ENCODE measurements around the gene CCDC137. TPM values are rescaled to one million over a fixed set of nuclear protein-coding genes. Genes with fewer than 3 reads are reported as not detected.

Gene CCDC137
- total RNA-seq, 2 experiments from 2014 or later: 30.8 to 32.3 TPM

DNA sequence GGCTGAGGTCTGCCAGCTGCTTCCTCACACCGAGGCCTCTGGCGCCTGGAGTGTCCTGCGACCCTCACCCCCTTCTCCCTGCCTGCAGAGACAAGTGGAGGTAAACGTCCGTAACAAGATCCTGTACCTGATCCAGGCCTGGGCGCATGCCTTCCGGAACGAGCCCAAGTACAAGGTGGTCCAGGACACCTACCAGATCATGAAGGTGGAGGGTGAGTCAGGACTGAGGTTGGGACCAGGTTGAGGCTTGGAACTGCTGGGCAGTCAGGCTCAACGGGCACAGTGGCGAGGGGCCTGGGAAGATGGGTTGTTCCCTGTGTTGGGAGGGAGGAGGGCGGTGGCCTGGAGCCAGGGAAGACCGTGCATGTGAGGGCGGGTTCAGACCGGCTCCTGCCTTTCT lies 22.1 kb downstream of the CCDC137 start:
- intact Hi-C loops (cut with micrococcal nuclease): no loop called here
- Mint-ChIP-seq H3K9me3 (no peaks in the 10 kb centered on the region), H3K36me3 (ENCODE audit: low read depth) (peaks cover 31% of the 10 kb centered on the region), H3K27ac (no peak overlapping the region), H3K27me3 (ENCODE audit: low read depth) (no peaks in the 10 kb centered on the region), H3K4me1 (ENCODE audit: low read depth) (peaks cover 35% of the 10 kb centered on the region), H3K4me3 (no peak overlapping the region)
- no peak for DNase-seq
- CTCF ChIA-PET: no interaction called here

DNA sequence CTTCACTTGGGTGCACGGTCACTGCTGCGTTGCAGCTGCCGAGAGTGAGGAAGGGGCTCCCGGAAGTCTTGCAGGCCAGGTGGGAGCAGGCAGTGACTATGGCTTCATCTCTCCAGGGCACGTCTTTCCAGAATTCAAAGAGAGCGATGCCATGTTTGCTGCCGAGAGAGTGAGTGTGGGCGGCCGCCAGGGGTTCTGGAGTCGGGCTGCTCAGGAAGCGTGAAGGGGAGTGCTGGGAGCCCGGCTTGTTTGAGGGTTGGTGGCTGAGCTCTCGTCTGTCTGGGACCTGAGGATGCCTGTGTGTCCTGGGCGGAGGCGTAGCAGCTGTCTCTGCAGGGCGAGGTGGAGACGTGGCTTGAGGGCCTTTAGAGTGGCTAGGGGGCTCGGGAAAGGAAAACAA lies 23.5 kb downstream of the CCDC137 start:
- no peak overlapping the region for H3K4me3 Mint-ChIP-seq
- H3K9me3 Mint-ChIP-seq: no peaks in the 10 kb centered on the region
- H3K27me3 Mint-ChIP-seq (ENCODE audit: low read depth): no peaks in the 10 kb centered on the region
- CTCF ChIA-PET: no interaction called here
- H3K4me1 Mint-ChIP-seq (ENCODE audit: low read depth): peaks cover 27% of the 10 kb centered on the region
- no peak overlapping the region for H3K27ac Mint-ChIP-seq
- DNase-seq: no peak
- intact Hi-C loops (cut with micrococcal nuclease): no loop called here
- H3K36me3 Mint-ChIP-seq (ENCODE audit: low read depth): peaks cover 26% of the 10 kb centered on the region

DNA sequence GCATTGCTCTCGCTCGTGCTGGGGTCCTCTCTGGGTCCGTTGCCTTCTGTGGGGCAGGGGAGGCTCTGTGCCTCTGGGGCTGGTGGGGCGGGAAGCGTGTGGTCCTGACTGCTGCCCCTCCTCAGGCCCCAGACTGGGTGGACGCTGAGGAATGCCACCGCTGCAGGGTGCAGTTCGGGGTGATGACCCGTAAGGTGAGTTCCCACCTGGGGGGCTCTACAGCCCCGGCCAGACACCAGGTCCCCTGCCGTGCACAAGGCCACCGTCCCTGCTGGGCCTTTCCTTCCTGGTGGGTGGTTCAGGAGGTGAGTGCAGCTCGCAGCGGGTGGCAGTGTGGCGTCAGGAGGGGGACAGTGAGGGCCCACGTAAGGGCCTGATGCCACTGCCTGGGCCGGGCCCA lies 24.0 kb downstream of the CCDC137 start:
- Mint-ChIP-seq H3K27ac (no peak overlapping the region), H3K4me3 (no peak overlapping the region), H3K4me1 (ENCODE audit: low read depth) (peaks cover 22% of the 10 kb centered on the region), H3K9me3 (no peaks in the 10 kb centered on the region), H3K27me3 (ENCODE audit: low read depth) (no peaks in the 10 kb centered on the region), H3K36me3 (ENCODE audit: low read depth) (peaks cover 26% of the 10 kb centered on the region)
- intact Hi-C loops (cut with micrococcal nuclease): no loop called here
- CTCF ChIA-PET: no interaction called here
- no peak for DNase-seq

- no peaks in the 10 kb centered on the region for H3K27me3 Mint-ChIP-seq (ENCODE audit: low read depth)
- intact Hi-C loops (cut with micrococcal nuclease): no loop called here
- H3K9me3 Mint-ChIP-seq: no peaks in the 10 kb centered on the region
- CTCF ChIA-PET: no interaction called here
- H3K27ac Mint-ChIP-seq: no peak overlapping the region
- DNase-seq: no peak
- H3K36me3 Mint-ChIP-seq (ENCODE audit: low read depth): peaks cover 27% of the 10 kb centered on the region
- H3K4me1 Mint-ChIP-seq (ENCODE audit: low read depth): peaks cover 18% of the 10 kb centered on the region
- no peak overlapping the region for H3K4me3 Mint-ChIP-seq
These were observed 24.7 kb downstream of the CCDC137 start for GRCh38 chr17:81691196-81691595.

- CTCF ChIA-PET: interaction anchor here (1.9 kb wide), 1 partner anchor 8 kb away, joined by 5 read pairs; the partner anchor contains the start of genes ARL16 and HGS
- Mint-ChIP-seq H3K36me3 (ENCODE audit: low read depth) (peaks cover 25% of the 10 kb centered on the region), H3K4me1 (ENCODE audit: low read depth) (peaks cover 16% of the 10 kb centered on the region), H3K9me3 (no peaks in the 10 kb centered on the region), H3K4me3 (no peak overlapping the region), H3K27me3 (ENCODE audit: low read depth) (no peaks in the 10 kb centered on the region), H3K27ac (no peak overlapping the region)
- no peak for DNase-seq
- intact Hi-C loops (cut with micrococcal nuclease): no loop called here
These were observed 25.1 kb downstream of the CCDC137 start for GRCh38 chr17:81691608-81692007.

DNA sequence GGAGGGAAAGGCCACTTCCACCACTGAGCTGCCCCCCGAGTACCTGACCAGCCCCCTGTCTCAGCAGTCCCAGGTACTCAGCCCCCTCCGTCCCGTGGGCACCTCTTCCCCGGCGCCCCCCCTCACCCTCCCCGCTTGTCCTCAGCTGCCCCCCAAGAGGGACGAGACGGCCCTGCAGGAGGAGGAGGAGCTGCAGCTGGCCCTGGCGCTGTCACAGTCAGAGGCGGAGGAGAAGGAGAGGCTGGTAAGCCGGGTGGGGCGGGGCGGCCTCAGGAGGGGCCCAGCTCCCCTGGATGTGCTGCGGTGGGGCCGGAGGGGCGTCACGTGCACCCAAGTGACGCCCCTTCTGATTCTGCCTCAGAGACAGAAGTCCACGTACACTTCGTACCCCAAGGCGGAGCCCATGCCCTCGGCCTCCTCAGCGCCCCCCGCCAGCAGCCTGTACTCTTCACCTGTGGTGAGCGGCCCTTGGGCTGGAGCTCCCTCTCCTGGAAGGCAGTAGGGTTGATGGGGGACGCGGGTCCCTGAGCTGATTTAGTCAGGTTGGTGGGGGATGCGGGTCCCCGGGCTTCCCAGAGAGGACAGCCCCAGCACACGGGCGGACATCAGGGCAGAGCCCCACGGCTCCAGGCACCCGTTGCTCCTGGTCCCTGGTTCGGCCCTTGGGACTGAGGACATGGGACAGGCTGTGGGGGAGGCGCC lies 27.1 kb downstream of the CCDC137 start:
- CTCF ChIA-PET: interaction anchor here (1.1 to 1.9 kb wide), 2 partner anchors 10 to 18 kb away, joined by 3 to 5 read pairs; partner anchors contain the start of genes ARL16 and HGS
- Mint-ChIP-seq H3K4me1 (ENCODE audit: low read depth) (peaks cover 6% of the 10 kb centered on the region), H3K27ac (no peak overlapping the region), H3K36me3 (ENCODE audit: low read depth) (peaks cover 26% of the 10 kb centered on the region), H3K4me3 (no peak overlapping the region), H3K9me3 (no peaks in the 10 kb centered on the region), H3K27me3 (ENCODE audit: low read depth) (no peaks in the 10 kb centered on the region)
- intact Hi-C loops (cut with micrococcal nuclease): no loop called here
- DNase-seq: no peak

DNA sequence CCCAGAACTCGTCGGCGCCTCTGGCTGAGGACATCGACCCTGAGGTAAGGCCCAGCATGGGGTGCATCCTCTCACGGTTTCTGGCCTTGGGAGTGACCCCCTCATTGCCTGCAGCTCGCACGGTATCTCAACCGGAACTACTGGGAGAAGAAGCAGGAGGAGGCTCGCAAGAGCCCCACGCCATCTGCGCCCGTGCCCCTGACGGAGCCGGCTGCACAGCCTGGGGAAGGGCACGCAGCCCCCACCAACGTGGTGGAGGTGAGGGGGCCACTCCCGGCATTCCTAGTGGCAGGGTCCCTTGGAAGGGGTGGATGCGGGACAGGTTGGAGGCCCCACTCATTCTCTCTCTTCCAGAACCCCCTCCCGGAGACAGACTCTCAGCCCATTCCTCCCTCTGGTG lies 28.3 kb downstream of the CCDC137 start:
- DNase-seq: no peak
- Mint-ChIP-seq H3K4me1 (ENCODE audit: low read depth) (no peaks in the 10 kb centered on the region), H3K36me3 (ENCODE audit: low read depth) (peaks cover 20% of the 10 kb centered on the region), H3K27ac (no peak overlapping the region), H3K4me3 (no peak overlapping the region), H3K9me3 (no peaks in the 10 kb centered on the region), H3K27me3 (ENCODE audit: low read depth) (no peaks in the 10 kb centered on the region)
- intact Hi-C loops (cut with micrococcal nuclease): no loop called here
- CTCF ChIA-PET: no interaction called here

GRCh38 chr17:81695211-81695610 lies 28.7 kb downstream of the CCDC137 start:
- no peaks in the 10 kb centered on the region for H3K27me3 Mint-ChIP-seq (ENCODE audit: low read depth)
- peaks cover 19% of the 10 kb centered on the region for H3K36me3 Mint-ChIP-seq (ENCODE audit: low read depth)
- intact Hi-C loops (cut with micrococcal nuclease): no loop called here
- H3K27ac Mint-ChIP-seq: no peak overlapping the region
- no peak for DNase-seq
- no peaks in the 10 kb centered on the region for H3K9me3 Mint-ChIP-seq
- H3K4me3 Mint-ChIP-seq: no peak overlapping the region
- CTCF ChIA-PET: no interaction called here
- no peaks in the 10 kb centered on the region for H3K4me1 Mint-ChIP-seq (ENCODE audit: low read depth)

DNA sequence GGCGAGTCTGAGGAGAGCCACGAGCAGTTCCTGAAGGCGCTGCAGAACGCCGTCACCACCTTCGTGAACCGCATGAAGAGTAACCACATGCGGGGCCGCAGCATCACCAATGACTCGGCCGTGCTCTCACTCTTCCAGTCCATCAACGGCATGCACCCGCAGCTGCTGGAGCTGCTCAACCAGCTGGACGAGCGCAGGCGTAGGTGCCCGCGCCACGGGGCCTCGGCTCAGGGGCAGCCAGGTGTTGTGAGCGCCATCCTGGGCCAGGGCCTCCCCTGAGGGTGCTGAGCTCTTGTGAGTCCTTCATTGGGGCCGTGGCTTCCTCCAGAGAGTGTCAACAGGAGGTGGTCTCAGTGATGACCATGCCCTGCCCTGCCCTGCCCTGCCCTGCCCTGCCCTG lies 29.3 kb downstream of the CCDC137 start:
- CTCF ChIA-PET: no interaction called here
- Mint-ChIP-seq H3K4me3 (no peak overlapping the region), H3K9me3 (no peaks in the 10 kb centered on the region), H3K4me1 (ENCODE audit: low read depth) (peaks cover 3% of the 10 kb centered on the region), H3K36me3 (ENCODE audit: low read depth) (peaks cover 20% of the 10 kb centered on the region), H3K27me3 (ENCODE audit: low read depth) (no peaks in the 10 kb centered on the region), H3K27ac (no peak overlapping the region)
- DNase-seq: no peak
- intact Hi-C loops (cut with micrococcal nuclease): no loop called here

GRCh38 chr17:81696218-81696941 lies 29.8 kb downstream of the CCDC137 start:
- CTCF ChIA-PET: no interaction called here

DNA sequence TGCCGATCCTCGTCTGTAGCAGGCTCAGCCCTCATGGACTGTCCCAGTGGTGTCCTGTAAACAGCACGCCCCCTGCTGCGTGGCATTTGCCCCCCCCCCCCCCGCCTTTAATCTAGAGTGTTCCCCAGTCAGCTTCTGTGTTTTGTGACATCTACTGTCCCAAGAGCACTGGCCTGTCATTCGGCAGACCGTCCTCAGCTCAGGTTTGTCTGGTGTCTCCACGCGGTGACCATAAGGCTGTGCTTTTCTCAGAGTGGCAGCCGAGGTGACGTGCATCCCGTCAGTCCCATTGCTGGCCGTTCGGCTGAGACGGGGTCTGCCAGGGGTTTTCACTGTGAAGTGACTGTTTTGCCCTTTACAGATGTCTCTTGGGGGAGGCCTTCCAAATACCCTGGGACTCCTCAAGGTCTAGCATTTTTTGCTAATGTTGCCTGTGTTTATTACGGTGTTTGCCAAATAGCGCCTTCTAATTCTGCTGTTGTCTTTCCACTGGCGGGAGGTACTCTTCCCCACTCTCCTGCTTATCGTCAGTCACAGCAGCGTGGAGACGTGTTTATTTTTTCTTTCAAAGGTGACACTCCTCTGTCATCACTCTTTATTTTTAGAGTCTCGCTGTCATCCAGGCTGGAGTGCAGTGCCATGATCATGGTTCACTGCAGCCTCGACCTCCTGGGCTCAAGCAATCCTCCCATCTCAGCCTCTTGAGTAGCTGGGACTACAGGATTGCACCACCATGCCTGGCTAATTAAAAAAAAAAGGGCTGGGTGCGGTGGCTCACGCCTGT lies 30.9 kb downstream of the CCDC137 start:
- CTCF ChIA-PET: no interaction called here
- no peak for DNase-seq
- intact Hi-C loops (cut with micrococcal nuclease): no loop called here
- Mint-ChIP-seq H3K27me3 (ENCODE audit: low read depth) (no peaks in the 10 kb centered on the region), H3K4me1 (ENCODE audit: low read depth) (peaks cover 18% of the 10 kb centered on the region), H3K4me3 (no peak overlapping the region), H3K9me3 (no peaks in the 10 kb centered on the region), H3K27ac (no peak overlapping the region), H3K36me3 (ENCODE audit: low read depth) (peaks cover 24% of the 10 kb centered on the region)

More at GRCh38 chr17:81696218-81696941, 29.8 kb downstream of the CCDC137 start:
- Mint-ChIP-seq H3K4me3 (no peak overlapping the region), H3K9me3 (no peaks in the 10 kb centered on the region), H3K36me3 (ENCODE audit: low read depth) (peaks cover 22% of the 10 kb centered on the region), H3K27me3 (ENCODE audit: low read depth) (no peaks in the 10 kb centered on the region), H3K4me1 (ENCODE audit: low read depth) (peaks cover 8% of the 10 kb centered on the region), H3K27ac (no peak overlapping the region)
- intact Hi-C loops (cut with micrococcal nuclease): no loop called here
- DNase-seq: no peak
